Measurements from ENCODE around the gene TBKBP1.
A peak's percentile ranks its signal among the peaks of the same experiment; 100 is the strongest.
"Not testable (repeated sequence)": the region's sequence is repeated elsewhere in the genome, so short reads cannot be mapped to it uniquely, and the experiment has no call there.

The TBKBP1 gene

DNA sequence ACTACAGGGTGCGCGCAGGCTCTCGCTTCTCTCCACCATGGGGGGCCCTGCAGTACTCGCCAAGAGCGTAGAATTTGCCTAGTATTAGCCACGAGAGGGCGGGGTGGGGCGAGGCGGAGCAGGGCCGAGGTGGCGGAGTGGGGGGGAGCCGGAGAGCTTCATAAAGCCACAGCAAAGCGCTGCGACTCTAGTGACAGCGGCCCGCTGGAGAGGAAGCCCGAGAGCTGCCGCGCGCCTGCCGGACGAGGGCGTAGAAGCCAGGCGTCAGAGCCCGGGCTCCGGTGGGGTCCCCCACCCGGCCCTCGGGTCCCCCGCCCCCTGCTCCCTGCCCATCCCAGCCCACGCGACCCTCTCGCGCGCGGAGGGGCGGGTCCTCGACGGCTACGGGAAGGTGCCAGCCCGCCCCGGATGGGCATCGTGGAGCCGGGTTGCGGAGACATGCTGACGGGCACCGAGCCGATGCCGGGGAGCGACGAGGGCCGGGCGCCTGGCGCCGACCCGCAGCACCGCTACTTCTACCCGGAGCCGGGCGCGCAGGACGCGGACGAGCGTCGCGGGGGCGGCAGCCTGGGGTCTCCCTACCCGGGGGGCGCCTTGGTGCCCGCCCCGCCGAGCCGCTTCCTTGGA lies 39.2 kb downstream of the TBKBP1 start, which contains the start of gene TBX21:
Gene TBX21, plus strand, starts transcription at position 190 of the 627 bp plus-strand sequence. Its CDS starts 219 bp downstream, at position 409.
- DNase-seq = peak; percentile 74

DNA sequence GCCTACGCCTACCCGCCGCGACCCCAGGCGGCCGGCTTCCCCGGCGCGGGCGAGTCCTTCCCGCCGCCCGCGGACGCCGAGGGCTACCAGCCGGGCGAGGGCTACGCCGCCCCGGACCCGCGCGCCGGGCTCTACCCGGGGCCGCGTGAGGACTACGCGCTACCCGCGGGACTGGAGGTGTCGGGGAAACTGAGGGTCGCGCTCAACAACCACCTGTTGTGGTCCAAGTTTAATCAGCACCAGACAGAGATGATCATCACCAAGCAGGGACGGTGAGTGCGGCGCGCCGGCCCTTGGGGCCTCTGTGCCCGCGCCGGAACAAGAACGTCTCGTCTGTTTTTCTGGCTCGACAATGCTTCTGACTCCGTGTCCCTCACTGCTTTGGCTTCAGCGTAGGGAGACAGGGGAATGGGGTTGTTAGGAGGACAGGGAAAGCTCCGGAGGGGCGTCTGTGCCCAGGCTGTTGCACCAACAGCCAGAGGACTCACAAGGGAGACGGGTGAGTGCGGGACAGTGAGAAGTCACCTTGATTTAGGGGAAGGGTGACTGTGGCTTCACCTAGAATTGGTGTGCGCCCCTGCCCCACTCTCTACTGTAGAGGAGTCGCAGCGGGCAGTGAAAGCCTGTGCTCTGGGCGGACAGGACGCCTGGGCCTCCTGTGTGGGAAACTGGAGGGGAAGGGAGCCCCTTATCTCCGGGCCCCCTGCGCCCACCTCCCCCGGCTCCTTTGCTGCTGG lies 39.9 kb downstream of the TBKBP1 start:
- DNase-seq = no peak

DNA sequence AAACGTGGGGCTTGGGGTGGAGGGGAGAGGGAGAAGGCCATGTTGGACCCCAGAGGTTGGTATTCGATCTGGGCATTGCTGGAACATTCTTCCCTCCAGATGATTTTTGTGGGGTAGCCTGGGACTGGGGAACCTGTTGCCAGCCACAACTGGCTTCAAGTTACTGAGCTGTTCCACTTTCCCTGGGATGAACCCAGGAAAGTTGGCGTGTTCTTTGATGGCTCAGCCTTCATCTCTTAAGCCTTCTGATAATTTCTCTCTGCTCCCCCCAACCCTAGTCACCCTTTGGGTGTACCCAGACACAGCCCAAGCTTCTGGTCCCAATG lies 41.1 kb downstream of the TBKBP1 start:
- DNase-seq = no peak

DNA sequence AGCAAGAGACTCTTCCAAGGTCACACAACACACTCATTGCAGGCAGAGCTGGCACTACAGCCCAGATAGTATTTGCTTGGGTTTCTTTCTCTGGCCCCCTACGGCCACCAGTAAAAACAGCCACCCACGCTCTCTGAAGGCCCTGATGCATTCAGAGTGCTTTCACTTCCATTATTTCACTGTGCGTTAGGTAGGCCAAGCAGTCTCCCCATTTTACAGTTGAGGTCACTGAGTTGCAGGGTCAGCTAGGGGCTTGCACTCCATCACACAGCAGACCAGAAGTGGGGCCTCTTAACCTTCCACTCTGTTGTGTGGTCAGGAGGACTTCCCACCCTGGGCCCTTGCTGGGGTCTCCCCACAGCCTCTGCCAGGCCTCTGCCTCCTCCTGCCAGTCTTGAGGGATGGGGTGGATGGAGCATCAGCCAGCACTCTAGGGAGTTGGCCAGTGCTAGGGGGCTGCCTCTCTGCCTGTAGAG lies 41.6 kb downstream of the TBKBP1 start:
- peak; percentile 53 for DNase-seq

DNA sequence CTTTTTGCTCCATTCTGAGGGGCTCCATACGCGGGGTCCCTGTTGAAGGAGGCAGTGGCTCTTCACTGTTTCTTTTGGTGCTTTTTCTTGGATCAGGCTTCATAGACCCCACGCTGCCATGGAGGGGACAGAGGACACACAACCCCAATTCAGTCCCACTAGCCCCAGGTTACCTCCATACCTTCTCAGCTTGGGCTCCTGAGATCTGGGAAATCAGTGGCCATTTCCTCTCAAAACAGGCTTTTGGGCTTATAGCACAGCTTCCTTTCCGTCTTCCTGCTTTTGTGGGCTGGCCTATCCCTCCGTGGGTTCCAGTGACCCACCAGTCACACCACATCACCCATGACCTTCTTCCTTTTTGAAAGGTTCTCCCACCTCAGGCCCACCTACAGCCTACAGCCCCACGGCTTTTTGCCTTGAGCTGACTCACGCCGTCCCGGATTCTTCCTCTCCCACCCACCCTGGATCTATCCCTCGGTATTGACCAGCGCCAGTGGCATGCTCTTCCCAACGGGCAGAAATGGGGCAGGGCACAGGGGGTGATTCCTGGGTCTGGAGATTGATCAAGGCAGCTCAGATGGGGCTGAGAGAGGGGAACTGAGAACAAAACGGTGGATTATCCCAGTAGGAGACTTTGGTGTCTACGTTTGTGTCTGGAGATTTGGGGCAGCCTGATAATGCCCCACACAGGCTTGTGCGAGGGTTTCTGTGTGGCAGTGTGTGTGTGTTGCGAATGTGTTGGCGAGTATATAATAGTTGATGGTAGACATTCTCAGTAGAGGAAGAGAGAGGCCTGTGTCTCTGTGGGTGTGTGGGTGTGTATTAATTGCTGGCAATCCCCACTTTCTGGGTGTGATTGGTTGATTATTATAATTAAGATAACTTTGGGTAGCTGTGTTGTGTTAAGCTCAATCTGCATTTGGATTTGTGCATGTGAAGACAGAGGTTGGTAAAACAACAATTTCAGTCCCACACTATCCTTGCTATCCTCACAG lies 42.8 kb downstream of the TBKBP1 start:
- DNase-seq = no peak

DNA sequence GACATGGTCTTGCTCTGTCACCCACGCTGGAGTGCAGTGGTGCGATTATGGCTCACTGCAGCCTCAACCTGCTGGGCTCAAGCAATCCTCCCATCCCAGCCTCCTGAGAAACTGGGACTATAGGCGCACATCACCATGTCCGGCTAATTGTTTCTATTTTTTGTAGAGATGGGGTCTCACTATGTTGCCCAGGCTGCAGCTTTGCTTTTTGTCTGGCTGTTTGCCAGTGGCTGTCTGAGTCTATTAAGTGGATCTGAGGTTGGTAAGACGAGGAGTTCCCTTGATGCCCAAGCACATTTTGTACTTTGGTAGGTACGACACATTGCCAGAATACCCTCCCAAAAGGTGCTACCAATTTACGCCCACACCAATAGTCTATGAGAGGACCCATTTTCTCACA lies 44.2 kb downstream of the TBKBP1 start:
- no peak for DNase-seq

DNA sequence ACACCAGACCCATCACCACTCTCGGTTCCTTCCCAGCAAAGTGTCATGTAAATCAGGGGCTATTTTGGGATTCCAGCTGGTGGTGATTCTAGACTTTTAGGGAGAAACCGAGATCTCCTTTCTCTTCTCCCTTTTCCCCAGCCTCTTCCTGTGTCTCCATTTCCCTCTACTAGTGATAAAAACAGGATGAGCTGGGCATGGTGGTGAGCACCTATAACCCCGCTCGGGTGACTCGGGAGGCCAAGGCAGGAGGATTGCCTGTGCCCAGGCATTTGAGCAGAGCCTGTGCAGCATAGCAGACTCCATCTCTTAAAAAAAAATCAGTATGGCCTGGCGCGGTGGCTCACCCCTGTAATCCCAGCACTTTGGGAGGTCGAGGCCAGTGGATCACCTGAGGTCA lies 45.2 kb downstream of the TBKBP1 start:
- no peak for DNase-seq

DNA sequence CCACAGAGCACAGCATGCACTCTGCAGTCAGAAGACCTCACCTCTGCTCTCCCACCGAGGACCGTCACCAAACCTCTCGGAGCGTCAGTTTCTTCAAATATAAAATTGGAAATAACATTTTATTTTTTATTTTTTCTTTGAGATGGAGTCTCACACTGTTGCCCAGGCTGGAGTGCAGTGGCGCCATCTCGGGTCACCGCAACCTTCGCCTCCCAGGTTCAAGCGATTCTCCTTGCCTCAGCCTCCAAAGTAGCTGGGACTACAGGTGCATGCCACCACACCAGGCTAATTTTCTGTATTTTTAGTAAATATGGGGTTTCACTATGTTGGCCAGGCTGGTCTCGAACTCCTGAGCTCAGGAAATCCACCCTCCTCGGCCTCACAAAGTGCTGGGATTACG lies 46.0 kb downstream of the TBKBP1 start:
- DNase-seq = not testable (repeated sequence)

DNA sequence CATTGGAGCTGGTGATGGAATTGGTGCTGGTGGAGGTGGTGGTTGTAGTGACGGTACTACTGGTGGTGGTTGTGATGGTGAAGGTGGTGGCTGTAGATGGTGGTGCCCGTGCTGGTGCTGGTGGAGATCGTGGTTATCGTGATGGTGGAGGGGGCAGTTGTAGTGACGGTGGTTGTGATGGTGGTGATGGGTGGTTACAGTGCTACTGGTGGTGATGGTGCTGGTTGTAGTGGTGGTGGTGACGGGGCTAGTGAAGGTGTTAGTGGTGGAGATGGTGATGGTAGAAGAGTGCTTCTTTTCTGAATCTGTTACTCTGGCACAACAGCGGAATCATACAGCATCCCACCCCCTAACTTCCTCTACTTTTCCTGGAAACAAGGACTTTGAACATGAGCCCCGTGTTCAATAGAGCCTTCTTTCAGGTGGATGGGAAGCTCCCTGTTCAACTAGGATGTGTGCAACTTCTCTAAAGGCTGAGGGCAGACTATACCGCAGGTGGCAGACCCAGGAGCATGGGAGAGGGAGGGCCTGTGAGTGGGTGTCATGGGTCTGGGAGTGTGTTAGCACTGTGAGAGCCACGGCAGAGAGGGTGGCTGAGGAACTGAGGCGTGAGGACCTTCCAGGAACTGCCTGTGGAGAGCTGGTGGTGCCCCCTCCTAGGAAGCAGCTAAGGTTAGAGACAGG lies 47.3 kb downstream of the TBKBP1 start:
- no peak for DNase-seq

DNA sequence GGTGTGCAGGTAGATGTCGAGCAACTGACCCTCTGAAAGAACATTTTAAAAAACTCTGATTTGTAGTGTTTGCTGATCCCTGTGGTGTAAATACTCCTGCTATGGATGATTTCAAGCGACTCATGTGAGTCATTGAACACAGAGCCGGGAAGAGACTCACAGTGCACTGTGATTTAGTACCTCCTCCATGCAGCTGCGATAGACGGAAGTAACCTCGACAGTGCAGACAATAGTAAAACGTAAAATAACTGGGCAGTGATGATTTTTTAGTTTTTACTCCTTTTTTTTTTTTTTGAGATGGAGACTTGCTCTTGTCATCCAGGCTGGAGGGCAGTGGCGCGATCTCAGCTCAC lies 47.8 kb downstream of the TBKBP1 start:
- no peak for DNase-seq

DNA sequence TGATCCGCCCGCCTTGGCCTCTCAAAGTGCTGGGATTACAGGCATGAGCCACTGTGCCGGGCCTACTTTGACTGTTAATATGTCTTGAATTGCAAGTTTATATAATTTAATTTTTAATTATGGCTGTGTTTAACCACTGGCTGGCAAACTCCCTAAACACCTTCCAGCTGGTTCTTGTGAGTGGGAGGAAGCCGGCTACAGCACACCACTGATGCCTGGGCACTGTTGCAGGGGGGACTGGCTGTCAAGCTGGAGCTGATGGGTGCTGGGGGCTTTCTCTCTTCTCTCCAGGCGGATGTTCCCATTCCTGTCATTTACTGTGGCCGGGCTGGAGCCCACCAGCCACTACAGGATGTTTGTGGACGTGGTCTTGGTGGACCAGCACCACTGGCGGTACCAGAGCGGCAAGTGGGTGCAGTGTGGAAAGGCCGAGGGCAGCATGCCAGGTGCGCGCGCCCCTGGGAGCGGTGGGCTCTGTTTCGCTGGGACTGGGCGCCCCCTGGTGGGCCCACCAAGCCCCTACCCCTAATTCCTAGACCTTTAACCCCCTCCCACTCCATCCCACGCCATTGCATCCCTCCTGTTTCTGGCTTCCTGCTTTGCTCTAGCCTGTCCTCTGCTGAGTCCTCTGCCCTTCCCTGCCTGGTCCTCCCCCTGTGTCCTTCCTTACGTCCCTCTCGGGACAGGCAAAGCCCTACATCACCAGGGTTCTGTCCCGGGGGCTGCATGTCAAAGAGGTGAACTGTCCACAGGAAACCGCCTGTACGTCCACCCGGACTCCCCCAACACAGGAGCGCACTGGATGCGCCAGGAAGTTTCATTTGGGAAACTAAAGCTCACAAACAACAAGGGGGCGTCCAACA lies 48.6 kb downstream of the TBKBP1 start:
- DNase-seq = no peak

DNA sequence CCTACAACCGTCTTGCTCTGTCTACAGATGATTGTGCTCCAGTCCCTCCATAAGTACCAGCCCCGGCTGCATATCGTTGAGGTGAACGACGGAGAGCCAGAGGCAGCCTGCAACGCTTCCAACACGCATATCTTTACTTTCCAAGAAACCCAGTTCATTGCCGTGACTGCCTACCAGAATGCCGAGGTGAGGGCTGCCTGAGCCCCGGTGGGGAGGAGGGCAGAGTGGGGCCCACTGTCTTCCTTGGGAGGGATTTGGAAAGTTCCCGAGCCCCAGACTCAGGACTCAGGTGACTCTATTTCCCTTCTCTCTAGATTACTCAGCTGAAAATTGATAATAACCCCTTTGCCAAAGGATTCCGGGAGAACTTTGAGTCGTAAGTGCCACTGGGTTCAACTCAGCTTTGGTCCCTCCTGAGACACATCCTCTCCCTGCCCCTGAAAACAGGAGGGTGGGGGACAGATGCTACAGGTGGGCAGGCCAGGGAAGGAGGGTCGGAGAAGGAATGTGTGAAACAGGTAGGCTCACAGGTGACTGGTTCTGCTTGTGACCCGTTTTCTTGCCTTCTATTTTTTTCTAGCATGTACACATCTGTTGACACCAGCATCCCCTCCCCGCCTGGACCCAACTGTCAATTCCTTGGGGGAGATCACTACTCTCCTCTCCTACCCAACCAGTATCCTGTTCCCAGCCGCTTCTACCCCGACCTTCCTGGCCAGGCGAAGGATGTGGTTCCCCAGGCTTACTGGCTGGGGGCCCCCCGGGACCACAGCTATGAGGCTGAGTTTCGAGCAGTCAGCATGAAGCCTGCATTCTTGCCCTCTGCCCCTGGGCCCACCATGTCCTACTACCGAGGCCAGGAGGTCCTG lies 50.4 kb downstream of the TBKBP1 start:
- no peak for DNase-seq

DNA sequence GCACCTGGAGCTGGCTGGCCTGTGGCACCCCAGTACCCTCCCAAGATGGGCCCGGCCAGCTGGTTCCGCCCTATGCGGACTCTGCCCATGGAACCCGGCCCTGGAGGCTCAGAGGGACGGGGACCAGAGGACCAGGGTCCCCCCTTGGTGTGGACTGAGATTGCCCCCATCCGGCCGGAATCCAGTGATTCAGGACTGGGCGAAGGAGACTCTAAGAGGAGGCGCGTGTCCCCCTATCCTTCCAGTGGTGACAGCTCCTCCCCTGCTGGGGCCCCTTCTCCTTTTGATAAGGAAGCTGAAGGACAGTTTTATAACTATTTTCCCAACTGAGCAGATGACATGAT lies 51.0 kb downstream of the TBKBP1 start:
- no peak for DNase-seq

DNA sequence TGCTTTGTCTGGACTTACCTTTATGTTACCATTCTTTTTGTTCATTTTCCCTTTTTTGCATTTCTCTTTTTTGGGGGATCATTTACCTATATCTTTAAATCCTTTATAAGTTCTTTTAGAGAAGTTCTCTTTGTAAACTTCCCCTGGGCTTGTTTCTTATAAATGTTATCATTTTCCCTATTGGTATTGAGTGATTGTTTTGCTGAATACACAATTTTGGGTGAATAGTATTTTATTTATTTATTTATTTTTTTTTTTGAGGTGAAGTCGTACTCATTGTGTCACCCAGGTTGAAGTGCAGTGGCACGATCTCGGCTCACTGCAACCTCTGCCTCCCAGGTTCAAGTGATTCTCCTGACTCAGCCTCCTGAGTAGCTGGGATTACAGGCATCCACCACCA lies 57.5 kb downstream of the TBKBP1 start:
- DNase-seq = no peak

DNA sequence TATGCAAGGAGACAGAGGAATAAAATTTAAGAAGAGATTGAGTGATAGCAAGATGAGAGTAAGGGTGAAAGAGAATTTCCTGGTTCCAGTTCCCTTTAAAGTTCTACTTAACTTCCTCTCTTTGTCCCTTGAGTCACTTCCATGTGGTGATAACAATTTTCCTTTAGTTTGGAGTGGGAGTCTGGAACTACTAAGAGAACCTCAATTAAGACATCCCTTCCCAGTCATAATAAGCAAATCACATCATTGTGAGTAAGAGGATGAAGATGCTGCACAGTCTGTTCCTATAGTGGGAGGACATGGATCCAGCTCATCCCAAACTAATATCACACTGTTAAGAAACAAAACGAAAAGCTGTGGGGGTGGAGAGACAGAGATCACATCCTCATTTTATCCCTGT lies 63.4 kb downstream of the TBKBP1 start:
- peak; percentile 91 for DNase-seq

DNA sequence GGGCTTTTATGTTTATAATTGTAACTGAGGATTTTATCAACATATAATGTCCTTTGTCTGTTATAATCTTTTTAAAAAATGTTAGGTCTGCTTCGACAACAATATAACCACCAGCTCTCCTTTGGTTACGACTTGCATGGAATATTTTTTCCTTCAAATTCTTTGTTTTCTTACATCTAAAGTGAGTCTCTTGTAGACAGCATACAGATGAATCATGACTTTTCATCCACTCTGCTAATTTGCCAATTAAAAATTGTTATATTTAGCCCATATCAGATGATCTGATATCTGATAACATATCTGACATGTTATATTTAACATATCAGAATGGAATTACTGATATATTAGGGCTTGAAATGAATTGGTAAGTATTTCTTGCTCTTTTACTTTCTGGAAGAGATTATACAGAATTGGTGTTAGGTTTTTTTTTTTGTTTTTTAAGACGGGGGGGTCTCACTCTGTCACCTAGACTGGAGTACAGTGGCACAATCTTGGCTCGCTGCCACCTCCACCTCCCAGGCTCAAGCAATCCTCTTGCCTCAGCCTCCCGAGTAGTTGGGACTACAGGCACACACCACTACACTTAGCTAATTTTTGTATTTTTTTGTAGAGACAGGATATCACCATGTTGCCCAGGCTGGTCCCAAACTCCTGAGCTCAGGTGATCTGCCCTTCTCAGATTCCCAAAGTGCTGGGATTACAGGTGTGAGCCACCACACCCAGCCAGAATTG lies 66.6 kb downstream of the TBKBP1 start:
- no peak for DNase-seq
